ENCODE data around the gene PRMT1.

PRMT1 gene

DNA sequence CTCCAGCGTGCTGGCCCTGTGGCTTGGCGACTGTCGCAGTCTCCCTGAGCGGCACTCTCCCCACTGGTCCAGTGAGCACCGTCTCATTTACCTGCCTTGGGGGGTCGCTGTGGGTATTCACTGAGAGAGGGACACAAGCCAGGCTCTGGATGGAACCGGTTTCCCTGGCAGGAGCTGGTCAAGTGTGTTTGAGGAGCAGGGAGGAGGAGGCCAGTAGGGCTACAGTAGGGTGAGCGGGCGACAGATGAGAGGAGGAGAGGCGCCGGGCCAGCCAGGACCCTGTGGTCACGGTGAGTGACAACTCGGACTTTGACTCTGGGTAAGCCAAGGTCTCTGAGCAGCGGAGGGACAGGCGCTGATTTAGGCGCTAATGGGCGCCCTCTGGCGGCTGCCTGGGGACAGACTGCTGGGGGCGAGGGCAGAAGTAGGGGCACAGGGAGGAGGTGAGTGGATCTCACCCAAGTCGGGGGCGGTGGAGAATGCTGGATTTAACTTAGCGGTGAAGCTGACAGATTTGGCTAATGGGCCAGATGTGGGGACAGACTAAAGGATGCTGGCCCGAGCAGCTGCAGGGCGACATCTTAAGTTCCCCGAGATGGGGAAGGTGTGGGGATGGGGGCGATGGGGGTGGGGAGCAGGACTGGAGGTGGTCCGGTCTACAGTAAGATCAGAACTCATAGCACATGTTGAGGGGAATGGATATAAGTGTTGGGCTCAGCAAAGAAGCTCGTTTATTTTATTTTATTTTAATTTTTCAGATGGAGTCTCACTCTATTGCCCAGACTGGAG, 4.7 kb upstream of the PRMT1 start:
- peak; percentile 95 for TF ChIP-seq CTCF (IDR thresholded peaks at IDR 0.05; ENCODE audit: low read length, missing control alignments)
- no peak overlapping the region for H3K4me3 ChIP-seq (replicated peaks; ENCODE audit: low read depth, low read length)
- DNase-seq (ENCODE audit: low read depth) = peak; percentile 73

DNA sequence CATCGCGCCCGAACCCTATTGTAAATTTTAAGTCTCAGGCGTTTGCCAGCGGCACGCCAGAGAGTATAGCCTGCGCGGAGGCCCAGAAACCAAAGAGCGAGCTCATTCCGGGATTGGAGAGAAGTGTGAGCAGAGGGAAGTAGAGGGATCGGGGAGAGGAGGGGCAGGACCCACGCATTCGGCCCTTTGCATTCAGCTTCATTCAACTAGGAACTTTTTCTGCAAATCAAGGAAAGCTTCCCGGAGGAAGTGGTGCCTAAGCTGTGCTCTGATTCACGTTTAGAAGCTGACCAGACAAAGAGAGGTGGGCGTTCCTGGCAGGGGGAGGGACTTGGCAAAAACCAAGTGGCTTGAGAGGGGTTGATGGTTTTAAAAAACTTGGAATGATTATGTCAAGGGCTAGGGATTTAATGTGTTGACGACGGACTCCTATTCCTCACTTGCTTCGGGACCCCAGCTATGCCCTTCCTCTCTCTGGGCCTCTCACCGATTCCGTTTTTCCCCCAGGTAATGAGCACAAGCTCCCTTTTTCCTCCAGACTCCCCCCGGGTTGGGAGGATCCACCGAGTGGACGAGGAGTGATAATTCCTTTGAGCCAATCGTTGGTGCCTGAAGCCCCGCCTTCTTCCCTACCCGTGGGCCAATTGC, 811 bp upstream of the PRMT1 start:
- peak; percentile 97 for DNase-seq (ENCODE audit: low read depth)
- TF ChIP-seq CTCF (IDR thresholded peaks at IDR 0.05; ENCODE audit: low read length, missing control alignments) = no peak
- peak overlapping the region; percentile 56 for H3K4me3 ChIP-seq (replicated peaks; ENCODE audit: low read depth, low read length)

GRCh38 chr19:49676784-49677230, 264 bp upstream of the PRMT1 start:
- H3K4me3 ChIP-seq (replicated peaks; ENCODE audit: low read depth, low read length) = peak overlapping the region; percentile 99
- DNase-seq (ENCODE audit: low read depth) = peak; percentile 100
- no peak for TF ChIP-seq CTCF (IDR thresholded peaks at IDR 0.05; ENCODE audit: low read length, missing control alignments)

DNA sequence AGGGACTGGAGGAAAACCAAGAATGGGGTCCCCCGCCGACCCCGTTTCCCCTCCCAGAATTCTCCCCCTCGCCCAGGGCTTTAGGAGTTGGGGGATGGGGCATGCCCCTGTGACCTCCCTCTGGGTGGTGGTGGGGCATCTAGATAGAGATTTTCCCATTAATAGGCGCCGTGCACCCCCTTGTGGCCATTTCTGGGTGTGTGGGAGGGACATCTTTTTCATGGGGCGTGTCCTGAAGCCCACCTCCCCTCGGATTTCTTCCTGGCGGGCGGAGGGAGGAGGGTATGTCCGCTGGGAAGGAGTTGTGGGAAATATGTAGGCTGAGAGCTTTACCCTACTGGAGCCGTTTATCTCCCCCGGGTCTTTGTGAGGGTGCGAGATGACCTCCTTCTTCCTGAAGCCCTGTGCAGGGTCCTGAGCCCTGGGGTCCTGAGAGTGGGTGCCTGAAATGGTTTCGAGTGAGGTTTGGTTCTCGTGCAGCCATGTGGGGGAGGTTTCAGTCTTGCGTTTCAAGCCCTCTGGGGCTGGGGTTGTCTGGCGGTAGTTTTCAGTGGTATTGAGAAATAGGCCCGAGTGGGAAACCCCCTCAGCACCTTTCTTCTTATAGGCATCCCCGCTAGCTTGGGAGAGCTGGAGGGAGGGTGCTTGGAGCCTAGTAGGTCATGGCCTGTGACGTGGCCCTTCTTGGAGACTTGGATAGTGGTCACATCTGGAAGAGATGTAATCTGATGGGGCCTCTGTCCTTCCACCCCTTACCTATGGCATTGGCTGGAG, 1.0 kb downstream of the PRMT1 start:
- H3K4me3 ChIP-seq (replicated peaks; ENCODE audit: low read depth, low read length) = peak overlapping the region; percentile 99
- DNase-seq (ENCODE audit: low read depth) = peak; percentile 71
- peak; percentile 54 for TF ChIP-seq CTCF (IDR thresholded peaks at IDR 0.05; ENCODE audit: low read length, missing control alignments)

- no peak overlapping the region for H3K4me3 ChIP-seq (replicated peaks; ENCODE audit: low read depth, low read length)
- DNase-seq (ENCODE audit: low read depth) = no peak
- TF ChIP-seq CTCF (IDR thresholded peaks at IDR 0.05; ENCODE audit: low read length, missing control alignments) = no peak
Observed at GRCh38 chr19:49678985-49679770, 2.1 kb downstream of the PRMT1 start.

- no peak for TF ChIP-seq CTCF (IDR thresholded peaks at IDR 0.05; ENCODE audit: low read length, missing control alignments)
- DNase-seq (ENCODE audit: low read depth) = no peak
- H3K4me3 ChIP-seq (replicated peaks; ENCODE audit: low read depth, low read length) = no peak overlapping the region
Observed at GRCh38 chr19:49679771-49680413, 2.8 kb downstream of the PRMT1 start.

Data from fibroblast of pulmonary artery (primary cell).